Stimulated activated CD4-positive, alpha-beta T cell treated with anti-CD3 and anti-CD28 coated beads, Interleukin-15, amount 100 ng/mL, for 1 hour (primary cell): Measurements from ENCODE around the gene NPIPB2.

Source experiments
- DNase-seq, 2 donors: peaks; one replicate each; pipeline ENCODE4 v3.0.0-alpha.2; 2020; ENCODE audit warnings: low read depth in 1 of 2, low spot score in 1 of 2

Gene NPIPB2

GRCh38 chr16:11903906-11904305 is 37.9 kb downstream of the NPIPB2 start:
- DNase-seq, result no peak

- DNase-seq, result no peak
Measured at GRCh38 chr16:11901091-11901490, 40.8 kb downstream of the NPIPB2 start.

GRCh38 chr16:11896486-11897176 is 45.2 kb downstream of the NPIPB2 start:
- DNase-seq, result no peak

- DNase-seq, result no peak
Measured at GRCh38 chr16:11893571-11893970, 48.3 kb downstream of the NPIPB2 start.

- DNase-seq, result no peak
Measured at GRCh38 chr16:11892761-11893160, 49.1 kb downstream of the NPIPB2 start.

- DNase-seq, result no peak
Measured at GRCh38 chr16:11890231-11890965, 51.4 kb downstream of the NPIPB2 start.

- no peak for DNase-seq
Measured at GRCh38 chr16:11886881-11887280, 55.0 kb downstream of the NPIPB2 start.

- no peak for DNase-seq
Measured at GRCh38 chr16:11884035-11884434, 57.8 kb downstream of the NPIPB2 start.

GRCh38 chr16:11880007-11880406 is 61.8 kb downstream of the NPIPB2 start:
- no peak for DNase-seq

- DNase-seq, result no peak
Measured at GRCh38 chr16:11877374-11877773, 64.5 kb downstream of the NPIPB2 start.
